Measurements from ENCODE around the gene RFX4.
A peak's percentile ranks its signal among the peaks of the same experiment; 100 is the strongest.
"Not testable (repeated sequence)": the region's sequence is repeated elsewhere in the genome, so short reads cannot be mapped to it uniquely, and the experiment has no call there.

Gene RFX4

DNA sequence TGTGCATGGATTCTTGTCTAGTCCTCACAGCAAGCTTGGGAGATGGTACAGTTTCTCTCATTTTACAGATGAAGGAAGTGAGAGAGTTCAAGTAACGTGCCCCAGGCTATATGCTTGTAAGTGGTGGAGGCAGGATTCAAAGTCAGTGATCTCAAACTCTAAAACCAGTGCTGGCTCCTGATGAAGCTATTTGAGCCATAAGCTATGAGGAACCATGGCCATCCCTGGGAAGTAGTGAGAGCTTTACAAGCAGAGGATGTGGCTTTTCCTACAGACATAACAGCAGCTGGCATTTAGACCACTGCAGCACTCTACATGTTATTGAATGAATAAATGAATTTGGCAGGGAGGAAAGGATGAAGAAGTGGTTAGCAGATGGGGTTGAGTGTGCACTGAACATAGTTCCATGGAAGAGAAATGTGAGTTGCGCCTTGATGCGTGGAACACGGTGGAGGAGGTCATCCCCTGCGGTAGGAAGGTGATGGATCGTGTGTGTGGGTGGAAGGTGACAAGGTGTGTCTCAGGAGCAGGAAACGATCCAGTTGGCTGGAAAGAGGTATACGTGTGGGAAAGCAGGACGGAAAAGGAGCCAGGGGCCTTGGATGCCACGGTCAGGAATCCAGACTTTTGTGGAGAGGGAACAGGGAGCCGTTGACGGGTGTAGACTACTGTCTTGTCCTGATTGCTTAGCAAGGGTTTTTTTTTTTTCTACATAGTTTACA lies 65.2 kb downstream of the RFX4 start:
- no peak for DNase-seq

DNA sequence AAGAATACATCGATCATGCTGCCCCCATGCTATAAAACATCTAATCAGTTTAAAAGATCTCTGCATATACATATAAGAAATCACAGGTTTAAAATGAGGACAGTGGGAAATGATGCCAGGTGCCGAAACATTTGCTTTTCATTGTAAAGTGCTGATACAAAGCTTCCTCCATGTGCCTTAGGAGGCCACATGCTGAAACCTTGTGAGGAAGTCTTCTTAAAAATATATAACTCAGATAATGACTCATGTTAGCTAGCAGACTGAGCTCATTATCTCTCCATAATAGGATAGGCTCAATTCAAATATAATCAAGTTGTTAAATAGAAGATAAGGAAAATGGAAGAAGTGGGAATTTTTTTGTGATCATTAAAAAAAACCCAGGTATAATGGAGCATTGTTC lies 65.9 kb downstream of the RFX4 start:
- no peak for DNase-seq

DNA sequence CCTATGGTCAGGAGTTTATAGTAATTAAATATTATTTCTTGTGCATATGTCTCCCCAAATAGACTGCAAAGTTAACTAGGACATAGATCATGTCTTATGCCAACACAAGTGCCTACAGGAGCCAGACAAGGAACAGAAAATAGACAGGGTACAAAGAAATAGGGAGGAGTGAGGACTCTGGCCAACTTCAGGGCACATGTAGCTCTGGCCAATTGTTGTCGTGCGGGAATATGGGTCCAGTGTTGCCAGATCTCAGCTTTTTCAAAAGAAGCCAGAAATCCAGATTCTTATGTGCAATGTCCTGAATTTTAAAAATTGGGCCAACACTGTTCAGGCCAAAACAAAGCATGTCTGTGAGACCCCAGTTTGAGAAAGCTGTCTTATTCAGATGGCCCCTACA lies 68.7 kb downstream of the RFX4 start:
- no peak for DNase-seq

DNA sequence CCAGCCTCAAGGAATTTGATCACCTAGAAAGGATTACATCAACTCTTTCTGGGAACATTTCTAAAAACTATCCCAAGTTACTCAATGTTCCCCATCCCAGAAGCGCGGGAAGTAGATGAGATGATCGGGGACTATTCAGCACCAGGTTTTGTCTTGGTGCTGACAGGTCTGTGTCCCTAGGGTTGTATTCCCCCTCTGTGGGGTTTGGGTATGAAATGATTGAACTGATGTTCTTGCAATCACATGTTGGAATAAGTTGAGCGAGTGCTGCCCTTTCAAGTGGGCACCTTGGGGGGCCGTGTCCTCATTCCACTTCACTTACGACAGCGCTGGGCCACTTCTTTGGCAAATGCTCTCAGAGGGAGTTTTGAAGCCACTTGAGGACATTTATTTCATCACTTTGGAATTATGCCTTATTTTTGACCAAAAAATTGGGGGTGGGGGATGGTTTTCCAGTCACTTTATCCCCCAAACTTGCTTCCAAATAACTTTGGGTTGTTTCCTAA lies 69.8 kb downstream of the RFX4 start:
- no peak for DNase-seq

DNA sequence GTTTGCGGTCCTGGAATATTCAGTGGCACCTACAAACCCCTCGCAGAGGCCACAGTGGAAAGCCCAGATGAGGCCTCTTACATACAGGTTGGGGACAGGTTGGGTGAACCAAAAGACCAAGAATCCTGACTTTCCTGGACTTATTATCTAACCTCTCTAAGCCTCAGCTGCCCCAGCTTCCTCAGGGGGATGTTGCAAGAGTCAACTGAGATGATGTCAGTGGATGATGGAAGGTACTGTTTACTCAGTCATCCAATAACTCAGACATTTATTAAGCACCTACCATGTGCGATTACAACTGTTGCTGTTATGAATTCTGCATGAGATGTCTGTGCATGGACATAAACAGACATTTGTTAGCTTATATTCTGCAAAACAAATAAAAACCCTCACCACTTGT lies 72.8 kb downstream of the RFX4 start:
- no peak for DNase-seq

DNA sequence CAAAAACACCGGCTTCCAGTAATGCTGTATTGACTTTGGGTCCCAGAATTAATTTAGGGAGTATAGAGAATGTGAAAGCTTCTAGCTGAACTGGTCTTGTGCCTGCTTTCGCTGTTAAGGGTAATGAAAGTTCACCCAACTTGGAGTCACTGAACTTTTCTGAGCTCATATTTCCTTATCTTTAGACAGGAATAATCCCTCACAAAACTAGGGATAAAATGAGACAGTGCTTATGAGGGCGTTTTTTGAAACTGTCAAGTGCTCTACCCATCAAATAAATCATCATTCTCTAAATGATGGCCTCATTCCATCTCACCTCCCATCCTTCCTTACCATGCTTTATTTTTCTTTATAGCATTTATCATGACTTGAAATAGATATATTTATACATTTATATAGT lies 74.7 kb downstream of the RFX4 start:
- no peak for DNase-seq

DNA sequence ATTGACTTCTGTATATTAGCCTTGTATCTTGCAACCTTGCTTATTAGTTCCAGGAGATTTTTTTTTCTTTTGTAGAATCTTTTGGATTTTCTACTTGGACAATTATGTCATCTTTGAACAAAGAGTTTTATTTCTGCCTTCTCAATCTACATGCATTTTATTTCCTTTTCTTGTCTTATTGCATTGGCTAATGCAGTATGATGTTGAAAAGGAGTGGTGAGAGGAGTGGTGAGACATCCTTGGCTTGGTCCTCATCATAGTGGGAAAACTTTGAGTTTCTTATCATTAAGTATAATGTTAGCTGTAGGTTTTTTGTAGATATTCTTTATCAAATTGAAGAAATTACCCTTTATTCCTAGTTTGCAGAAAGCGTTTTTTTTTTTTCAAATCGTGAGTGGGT lies 80.6 kb downstream of the RFX4 start:
- no peak for DNase-seq

DNA sequence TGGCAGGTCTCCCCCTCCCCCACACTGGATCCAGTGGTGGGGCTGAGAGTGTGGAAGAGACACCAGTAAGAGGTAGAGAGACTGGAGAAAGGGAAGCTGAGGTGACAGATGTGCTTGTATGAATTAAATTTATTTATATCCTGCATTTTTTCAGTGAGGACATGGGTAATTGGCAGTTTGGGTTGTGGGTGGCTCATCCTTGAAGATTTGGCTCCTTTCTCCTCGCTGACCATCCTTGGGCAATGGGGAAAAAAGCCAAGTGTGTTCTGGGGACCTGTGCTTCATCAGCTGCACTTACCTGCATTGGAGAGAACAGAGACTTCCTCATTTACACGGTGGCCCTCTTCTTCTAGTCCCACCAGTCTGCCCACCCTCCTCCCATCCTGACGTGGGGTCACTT lies 86.4 kb downstream of the RFX4 start:
- no peak for DNase-seq

DNA sequence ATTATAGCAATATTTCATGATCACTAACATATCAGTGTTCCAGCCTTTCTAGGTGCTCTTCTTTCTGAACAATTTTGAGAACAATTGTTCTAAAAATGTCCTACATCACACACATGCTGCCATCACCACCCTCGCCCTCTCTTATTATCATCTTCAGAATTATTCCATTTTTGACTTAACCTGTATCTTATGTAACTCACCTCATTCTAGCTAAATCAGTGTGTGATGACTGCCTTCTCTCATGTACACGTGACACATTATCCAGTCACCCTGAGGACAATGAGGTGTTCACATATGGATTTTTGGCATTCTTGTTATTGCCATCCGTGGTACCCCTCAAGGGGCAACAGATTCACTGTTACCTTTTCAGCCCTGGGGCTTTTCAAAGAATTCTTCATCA lies 87.3 kb downstream of the RFX4 start:
- no peak for DNase-seq

DNA sequence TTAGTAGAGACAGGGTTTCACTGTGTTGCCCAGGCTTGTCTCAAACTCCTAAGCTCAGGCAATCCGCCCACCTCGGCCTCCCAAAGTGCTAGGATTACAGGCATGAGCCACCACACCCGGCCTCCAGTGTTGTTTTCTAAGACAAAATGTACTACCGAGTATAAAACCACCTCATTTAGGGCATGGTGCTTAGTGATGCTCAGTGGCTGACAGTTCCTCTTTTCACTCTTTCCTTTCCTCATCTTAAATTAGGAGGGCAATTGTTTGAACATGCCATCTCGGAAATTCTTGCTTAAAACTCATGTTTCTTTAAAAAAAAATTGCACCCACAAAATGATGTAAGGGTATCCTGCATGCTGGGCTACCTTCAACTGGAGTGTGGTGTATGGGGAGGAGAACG lies 89.0 kb downstream of the RFX4 start:
- no peak for DNase-seq

DNA sequence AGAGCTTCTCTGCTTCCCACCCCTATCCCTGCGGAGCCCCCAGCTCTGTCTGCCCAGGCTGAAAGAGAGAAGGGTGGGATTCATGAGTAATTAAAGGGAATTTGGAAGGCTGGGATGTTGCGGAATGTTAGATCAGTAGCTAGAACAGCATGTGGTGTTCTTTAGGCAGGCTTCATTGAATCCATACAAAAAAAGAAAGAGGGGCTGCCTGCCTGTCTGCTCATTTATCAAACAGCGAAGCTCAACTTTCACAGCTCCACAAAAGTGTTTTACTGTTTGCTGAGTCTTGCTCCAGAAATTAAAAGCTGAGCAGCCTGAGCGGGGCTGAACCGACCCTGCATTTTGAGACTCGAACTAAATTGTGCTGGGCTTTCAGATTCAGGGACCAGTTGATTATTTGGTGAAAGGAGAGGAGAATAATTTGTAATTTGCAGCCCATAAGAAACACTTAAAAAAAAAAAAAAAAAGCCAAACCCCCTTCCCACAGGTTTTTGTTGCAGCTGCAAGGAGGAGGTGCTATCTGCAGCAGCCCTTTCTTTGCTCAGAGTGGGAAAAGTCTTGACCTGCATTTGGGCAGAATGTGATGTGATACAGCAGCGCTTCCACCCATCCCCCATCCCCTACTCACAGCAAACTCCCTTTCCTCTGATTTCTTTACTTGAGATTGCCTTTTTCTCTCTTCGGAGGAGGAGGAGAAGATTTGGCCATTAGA lies 89.7 kb downstream of the RFX4 start:
- peak; percentile 83 for DNase-seq

DNA sequence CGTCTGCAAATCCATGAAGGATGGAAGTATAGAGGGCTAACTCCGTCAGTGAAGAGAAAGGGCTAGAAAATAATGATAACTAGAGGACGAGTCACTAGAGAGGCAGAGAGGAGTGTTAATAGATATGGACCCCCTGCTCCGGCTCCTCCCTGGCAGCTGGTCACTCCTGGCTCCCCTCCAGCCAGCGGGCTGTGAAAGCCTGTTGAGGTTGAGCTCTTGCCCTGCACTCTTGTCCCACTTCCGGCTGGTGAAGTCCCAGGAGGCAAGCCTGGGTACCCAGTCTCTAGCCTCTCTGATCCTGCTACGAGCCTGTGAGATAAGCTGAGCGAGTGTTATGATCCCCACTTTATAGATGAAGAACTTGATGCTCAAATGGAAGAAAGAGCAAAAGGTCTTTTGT lies 90.3 kb downstream of the RFX4 start:
- peak; percentile 43 for DNase-seq

DNA sequence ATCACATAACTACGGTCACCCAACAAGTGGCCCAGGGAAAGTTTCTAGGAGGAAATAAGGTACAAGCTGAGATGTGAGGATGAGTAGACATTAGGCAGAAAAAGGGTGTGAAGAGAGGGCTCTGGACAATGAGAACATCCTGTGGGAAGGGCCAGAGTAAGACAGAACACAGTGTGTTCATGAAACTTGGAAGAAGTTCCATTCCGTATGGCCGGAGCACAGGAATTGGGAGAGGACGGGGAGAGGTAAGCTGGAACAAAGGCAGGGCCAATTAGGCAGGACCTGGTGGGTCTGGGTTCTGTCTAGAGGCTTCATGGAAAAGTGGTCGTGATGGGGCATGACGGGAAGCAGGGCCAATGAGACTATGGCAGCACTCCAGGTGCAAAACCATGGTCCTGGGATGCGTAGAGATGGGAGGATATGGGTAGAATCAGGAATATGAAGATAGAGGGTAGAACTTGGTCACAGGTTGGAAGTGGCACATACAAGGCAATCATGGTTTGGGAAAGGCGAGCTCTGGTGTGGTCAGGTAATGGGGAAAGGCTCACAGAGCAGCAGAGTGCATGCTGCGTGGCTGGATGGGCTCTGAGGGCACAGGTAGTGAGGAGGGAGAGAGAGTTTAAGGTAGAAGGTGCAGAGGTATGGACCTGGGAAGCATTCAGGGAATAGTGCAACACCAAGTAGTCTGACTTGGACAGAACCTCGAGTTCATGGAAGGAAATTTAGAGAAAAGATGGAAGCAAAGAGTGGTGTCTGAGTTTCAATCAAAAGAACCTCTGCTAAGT lies 93.0 kb downstream of the RFX4 start:
- DNase-seq = no peak

DNA sequence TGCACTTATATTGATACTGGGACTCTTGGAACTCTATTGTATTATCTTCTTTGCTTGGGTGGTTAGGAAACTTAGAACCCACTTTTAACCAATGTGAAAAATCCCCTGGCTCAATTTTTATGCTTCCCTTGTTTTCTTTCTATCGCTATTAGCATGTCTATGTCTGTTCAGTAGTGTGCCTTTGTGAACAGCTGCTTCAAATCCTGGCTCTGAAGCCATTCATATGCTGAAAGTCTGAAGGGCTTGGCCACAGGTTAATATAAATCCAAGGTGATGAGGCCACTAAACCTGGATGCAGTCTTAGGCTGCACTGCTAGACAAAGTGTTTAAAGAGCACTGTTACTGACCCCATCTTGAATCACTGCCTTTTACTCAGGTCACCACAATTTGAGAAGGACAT lies 96.8 kb downstream of the RFX4 start:
- DNase-seq = no peak

DNA sequence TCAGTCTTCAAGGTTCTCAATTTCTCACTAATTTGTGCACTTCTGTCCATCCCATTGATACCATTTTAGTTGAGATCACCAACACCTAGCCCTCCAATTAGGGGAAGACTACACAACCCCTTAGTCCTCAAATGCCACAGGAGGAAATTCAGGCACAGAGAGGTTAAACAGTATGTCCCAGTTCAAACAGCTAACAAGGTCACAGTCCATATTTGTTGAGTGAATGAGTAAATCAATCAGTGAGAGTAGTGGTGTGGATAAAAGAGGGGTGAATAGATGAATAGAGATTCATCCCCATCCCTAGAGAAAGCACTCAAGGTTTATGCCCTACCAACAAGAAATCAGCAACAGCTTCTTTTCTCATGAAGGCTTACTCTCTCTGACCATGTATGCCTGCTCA lies 97.5 kb downstream of the RFX4 start:
- no peak for DNase-seq

DNA sequence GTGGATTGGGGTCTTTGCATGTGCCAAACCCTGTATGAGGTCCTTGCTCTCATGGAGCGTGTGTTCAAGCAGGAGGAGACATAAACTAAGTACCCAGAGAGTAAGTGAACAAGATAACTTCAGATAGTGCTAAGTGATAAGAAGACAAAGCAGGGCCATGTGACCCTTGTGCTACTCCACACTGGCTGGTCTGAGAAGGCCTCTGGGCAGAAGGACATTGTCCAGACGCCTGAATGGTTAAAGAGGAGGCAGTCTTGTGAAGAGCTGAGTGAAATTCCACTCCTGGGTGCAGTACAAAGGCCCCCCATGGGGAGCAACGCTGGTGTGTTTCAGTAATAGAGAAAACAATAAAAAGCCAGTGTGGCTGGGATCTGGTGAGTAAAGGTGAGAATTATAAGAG lies 98.4 kb downstream of the RFX4 start:
- DNase-seq = no peak

DNA sequence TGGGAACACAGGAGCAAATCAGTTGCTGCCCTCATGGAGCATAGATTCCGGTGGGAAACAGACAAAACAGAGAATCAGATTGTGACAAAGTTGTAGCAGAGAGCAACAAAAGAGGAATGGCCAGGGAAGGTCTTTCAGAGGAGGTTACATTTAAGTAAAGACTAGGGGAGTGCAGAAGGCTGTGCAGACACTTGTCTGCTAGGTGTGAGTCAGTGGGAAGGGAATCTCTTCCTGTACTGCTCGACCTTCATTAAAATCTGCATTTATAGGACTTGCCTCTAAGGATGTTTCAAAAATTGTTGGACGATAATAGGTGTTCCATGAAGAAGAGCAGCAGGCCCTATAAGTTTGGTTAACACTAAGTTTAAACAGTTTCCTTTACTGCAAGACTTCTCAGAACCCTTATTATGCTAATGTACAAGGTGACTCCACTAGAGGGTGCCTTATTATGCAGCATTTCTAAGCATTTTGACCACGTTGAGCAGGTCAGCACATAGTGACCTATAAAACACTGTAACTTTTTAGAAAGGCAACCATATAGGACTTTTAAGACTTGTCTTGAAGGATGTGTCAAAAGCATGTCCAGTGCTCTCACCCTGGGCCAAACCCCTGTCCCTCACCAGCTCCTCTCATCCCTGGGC lies 99.9 kb downstream of the RFX4 start:
- DNase-seq = no peak

DNA sequence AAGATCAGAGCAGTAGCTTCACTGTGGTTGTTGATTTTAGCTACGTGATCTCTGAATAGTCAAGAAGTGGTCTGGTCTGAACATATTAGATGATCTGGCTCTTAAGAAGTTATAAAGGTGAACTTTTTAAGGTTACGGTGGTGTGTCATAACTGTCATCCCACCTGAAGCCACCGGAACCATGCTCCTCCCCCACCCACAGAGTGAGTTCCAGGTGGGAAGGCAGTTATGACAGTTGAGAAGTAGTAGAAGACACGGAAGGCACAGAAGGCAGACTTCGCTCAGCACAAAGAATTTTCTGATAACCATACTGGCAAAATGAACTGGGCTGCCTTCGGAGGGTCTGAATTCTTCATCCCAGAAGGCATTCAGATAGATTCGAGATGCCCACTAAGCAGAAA lies 101.7 kb downstream of the RFX4 start:
- no peak for DNase-seq

DNA sequence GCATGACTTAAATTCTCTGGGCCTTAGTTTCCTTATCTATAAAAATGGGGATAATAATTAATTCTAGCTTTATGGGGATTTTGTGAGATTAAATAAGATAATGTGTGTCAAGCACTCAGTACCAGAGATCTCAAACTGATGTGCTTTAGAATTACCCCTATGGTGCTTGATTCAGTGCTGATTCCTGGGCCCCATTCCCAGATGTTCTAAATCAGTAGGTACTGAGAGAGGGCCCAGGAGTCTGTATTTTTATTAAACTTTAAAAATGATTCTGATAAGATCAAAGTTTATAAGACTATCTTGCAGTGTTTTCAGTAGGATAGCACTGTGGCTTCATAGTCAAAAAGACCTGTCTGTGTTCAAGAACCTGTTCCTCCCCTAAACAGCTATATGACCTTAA lies 102.6 kb downstream of the RFX4 start:
- DNase-seq = no peak

DNA sequence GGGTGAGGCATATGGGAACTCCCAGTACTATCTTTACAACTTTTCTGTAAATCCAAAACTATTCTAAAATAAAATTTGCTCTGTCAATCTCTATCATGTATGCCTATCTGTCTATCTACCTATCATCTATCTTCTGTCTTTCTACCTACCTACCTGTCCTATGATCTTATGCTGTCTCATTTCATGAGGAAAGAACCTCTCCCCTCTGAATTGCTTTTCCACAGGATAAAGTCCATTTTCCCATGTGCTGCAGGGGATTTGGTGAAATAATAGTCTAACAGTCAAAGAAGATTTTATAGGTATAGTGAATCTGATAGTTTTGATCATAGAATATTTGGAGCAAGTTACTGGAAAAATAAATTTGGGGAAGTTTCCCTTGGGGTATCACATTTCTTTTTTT lies 104.9 kb downstream of the RFX4 start:
- no peak for DNase-seq

DNA sequence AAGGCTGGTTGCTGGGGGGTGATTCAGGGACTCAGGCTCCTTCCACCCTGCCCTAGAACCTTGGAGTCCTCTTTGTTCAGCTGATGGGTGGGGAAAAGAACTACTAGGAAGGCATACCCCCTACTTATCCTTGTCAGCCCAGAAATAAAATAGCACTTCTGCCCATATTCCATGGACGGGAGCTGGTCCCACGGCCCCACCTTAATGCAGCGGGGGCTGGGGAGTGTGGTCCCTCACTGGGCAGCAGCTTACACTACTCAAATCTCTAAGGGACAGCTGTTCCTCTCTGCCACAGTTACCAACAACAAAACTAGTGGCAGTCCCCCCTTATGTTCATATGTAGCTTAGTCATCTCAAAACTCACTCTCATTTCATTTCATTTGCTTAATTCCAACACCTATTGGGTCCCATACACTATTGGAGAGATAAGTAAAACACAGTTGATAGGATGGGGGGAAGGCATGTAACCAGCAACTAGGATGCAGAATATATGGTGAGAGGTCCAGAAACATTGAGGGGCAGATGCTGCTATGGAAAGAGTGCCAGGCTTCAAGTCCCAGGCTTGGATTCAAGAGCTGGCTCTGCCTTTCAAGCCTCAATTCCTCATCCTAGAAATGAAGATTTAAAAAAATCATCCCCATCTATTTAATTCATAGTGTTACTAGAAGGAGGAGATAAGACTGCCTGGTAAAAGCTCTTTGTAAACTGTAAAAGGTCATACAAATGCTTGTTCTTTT lies 107.9 kb downstream of the RFX4 start:
- DNase-seq = no peak

DNA sequence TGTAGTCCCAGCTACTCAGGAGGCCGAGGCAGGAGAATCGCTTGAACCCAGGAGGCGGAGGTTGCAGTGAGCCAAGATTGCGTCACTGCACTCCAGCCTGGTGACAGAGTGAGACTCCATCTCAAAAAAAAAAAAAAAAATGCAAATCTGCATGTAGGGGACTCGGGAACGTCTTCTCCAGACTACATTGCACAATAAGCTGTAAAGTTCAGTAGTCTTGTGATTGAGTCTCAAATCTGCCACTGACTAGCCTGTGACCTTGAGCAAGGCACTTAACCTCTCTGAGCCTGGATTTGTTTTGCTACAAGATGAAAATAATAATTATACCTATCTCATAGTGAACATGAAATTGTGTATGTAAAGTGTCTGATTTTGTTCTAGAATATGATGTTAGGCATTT lies 109.2 kb downstream of the RFX4 start:
- DNase-seq = not testable (repeated sequence)
